NCI-H2196 treated with DMSO at 0.1 percent for 48 hours (cell line): ENCODE measurements around the gene MYL10.

Experiments used
- DNase-seq: peaks from one replicate; lab custom pipeline; 2025; ENCODE audit not compliant: unreplicated experiment; lab: John Stamatoyannopoulos, UW

The MYL10 gene

GRCh38 chr7:101598986-101599771 is 29.9 kb downstream of the MYL10 start:
- DNase-seq = no peak

- DNase-seq = no peak
These were observed 30.6 kb downstream of the MYL10 start for GRCh38 chr7:101598422-101598985.

- no peak for DNase-seq
These were observed 31.2 kb downstream of the MYL10 start for GRCh38 chr7:101597941-101598340.

GRCh38 chr7:101596898-101597297 is 32.2 kb downstream of the MYL10 start:
- no peak for DNase-seq

GRCh38 chr7:101595766-101596537 is 33.1 kb downstream of the MYL10 start:
- no peak for DNase-seq

- DNase-seq = no peak
These were observed 33.9 kb downstream of the MYL10 start for GRCh38 chr7:101595246-101595645.

GRCh38 chr7:101594790-101595189 is 34.3 kb downstream of the MYL10 start:
- no peak for DNase-seq

- DNase-seq = no peak
These were observed 35.5 kb downstream of the MYL10 start for GRCh38 chr7:101593556-101593955.

- no peak for DNase-seq
These were observed 37.6 kb downstream of the MYL10 start for GRCh38 chr7:101591504-101591903.

GRCh38 chr7:101590663-101591435 is 38.2 kb downstream of the MYL10 start:
- no peak for DNase-seq

GRCh38 chr7:101589976-101590662 is 39.0 kb downstream of the MYL10 start:
- no peak for DNase-seq

GRCh38 chr7:101589052-101589451 is 40.0 kb downstream of the MYL10 start:
- DNase-seq = no peak

GRCh38 chr7:101588131-101588935 is 40.8 kb downstream of the MYL10 start:
- DNase-seq = no peak

- no peak for DNase-seq
These were observed 42.0 kb downstream of the MYL10 start for GRCh38 chr7:101586906-101587677.

- DNase-seq = no peak
These were observed 42.8 kb downstream of the MYL10 start for GRCh38 chr7:101586078-101586905.

- no peak for DNase-seq
These were observed 46.1 kb downstream of the MYL10 start for GRCh38 chr7:101582971-101583370.

- no peak for DNase-seq
These were observed 47.2 kb downstream of the MYL10 start for GRCh38 chr7:101581891-101582290.

- no peak for DNase-seq
These were observed 48.5 kb downstream of the MYL10 start for GRCh38 chr7:101580596-101580995.
